Hepatocyte (in vitro differentiated cells): Measurements from ENCODE around the gene CHD5.

Source experiments
- EZH2phosphoT487 ChIP-seq: fragments of 200-600 bp; sonication (generic); IDR thresholded peaks from one replicate; pipeline ENCODE4 v1.6.1; 2018; ENCODE audit warnings: antibody characterized with exemption, mild to moderate bottlenecking, low read depth, moderate library complexity; ENCODE audit not compliant: unreplicated experiment, severe bottlenecking
- TF ChIP-seq, protein P1 (sequence below): fragments of 200-600 bp; sonication (generic); IDR thresholded peaks from 2 replicates; pipeline ENCODE4 v1.5.1; 2016; ENCODE audit warnings: antibody characterized with exemption, mild to moderate bottlenecking; ENCODE audit not compliant: poor library complexity

DNA sequence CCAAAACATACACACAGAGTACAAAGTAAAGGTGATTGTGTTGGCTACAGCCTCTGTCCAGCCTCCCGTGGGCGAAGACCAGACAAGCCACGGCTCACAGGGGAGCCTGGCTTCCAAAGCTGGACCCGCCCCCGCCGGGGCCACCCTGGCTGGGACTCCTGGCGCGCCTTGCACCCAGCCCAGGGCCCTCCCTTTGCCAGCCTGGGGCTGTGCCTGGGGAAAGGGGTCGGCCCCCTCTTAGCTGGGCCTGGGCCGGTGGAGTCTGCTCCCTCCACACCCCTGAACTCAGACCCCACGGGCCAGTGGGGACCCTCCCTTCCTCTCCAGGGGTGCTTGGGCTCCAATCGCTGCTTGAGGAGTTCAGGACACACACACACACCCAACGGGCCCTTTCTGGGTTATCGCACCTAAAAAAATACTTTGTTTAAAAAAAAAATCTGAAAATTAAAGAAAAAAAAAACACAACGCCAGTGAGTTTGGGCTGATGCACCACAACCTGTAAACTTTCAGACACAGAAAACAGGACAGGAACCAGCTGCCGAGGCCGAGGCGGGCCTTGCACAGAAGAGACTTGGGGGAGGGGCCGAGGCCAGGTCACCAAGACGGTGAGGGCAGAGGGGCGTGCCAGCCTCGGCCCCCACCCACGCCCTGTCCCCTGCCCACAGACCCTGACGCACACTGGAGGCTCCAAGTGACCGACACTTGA is 78.1 kb downstream of the CHD5 start:
- TF ChIP-seq EZH2phosphoT487: no peak
- TF ChIP-seq, protein P1, sequence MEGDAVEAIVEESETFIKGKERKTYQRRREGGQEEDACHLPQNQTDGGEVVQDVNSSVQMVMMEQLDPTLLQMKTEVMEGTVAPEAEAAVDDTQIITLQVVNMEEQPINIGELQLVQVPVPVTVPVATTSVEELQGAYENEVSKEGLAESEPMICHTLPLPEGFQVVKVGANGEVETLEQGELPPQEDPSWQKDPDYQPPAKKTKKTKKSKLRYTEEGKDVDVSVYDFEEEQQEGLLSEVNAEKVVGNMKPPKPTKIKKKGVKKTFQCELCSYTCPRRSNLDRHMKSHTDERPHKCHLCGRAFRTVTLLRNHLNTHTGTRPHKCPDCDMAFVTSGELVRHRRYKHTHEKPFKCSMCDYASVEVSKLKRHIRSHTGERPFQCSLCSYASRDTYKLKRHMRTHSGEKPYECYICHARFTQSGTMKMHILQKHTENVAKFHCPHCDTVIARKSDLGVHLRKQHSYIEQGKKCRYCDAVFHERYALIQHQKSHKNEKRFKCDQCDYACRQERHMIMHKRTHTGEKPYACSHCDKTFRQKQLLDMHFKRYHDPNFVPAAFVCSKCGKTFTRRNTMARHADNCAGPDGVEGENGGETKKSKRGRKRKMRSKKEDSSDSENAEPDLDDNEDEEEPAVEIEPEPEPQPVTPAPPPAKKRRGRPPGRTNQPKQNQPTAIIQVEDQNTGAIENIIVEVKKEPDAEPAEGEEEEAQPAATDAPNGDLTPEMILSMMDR: no peak
